Endometrium (tissue), 2 donors: Measurements from ENCODE around the gene CRABP2.
A peak's percentile ranks its signal among the peaks of the same experiment; 100 is the strongest.

Experiments
- FAIRE-seq: peaks from 2 replicates; lab custom pipeline; 2012; peaks lifted over from hg19 to GRCh38; lab: Jason Lieb, UNC
- donor health status: control.
- donor health status: control.

The CRABP2 gene

GRCh38 chr1:156741481-156741983, 36.1 kb upstream of the CRABP2 start:
- FAIRE-seq = no peak

GRCh38 chr1:156740741-156741480, 35.5 kb upstream of the CRABP2 start, which contains the start of gene MRPL24:
Gene MRPL24 (minus strand): TSS chr1:156741088. CDS start chr1:156738704, 2,384 bp downstream.
- FAIRE-seq = peak; percentile 99

- FAIRE-seq = no peak
Observed at GRCh38 chr1:156740237-156740740, 34.9 kb upstream of the CRABP2 start.

- no peak for FAIRE-seq
Observed at GRCh38 chr1:156738916-156739315, 33.5 kb upstream of the CRABP2 start.

- FAIRE-seq = no peak
Observed at GRCh38 chr1:156738407-156738806, 33.0 kb upstream of the CRABP2 start.

GRCh38 chr1:156733989-156734584, 28.7 kb upstream of the CRABP2 start:
- FAIRE-seq = no peak

GRCh38 chr1:156728599-156729462, 23.4 kb upstream of the CRABP2 start, which contains the start of gene ISG20L2:
Gene ISG20L2 (minus strand): TSS chr1:156728766. CDS start chr1:156727652, 1,114 bp downstream.
- FAIRE-seq = no peak

- FAIRE-seq = no peak
Observed at GRCh38 chr1:156727926-156728598, 22.7 kb upstream of the CRABP2 start, which contains the start of gene METTL25B. Gene METTL25B (plus strand): TSS chr1:156728469. CDS start chr1:156729105, 636 bp downstream.

GRCh38 chr1:156727492-156727891, 22.1 kb upstream of the CRABP2 start:
- no peak for FAIRE-seq

GRCh38 chr1:156726549-156727226, 21.3 kb upstream of the CRABP2 start:
- FAIRE-seq = no peak

- no peak for FAIRE-seq
Observed at GRCh38 chr1:156725683-156726280, 20.4 kb upstream of the CRABP2 start.

- FAIRE-seq = no peak
Observed at GRCh38 chr1:156721535-156721934, 16.2 kb upstream of the CRABP2 start.

- FAIRE-seq = no peak
Observed at GRCh38 chr1:156721131-156721530, 15.7 kb upstream of the CRABP2 start.

GRCh38 chr1:156717351-156717750, 12.0 kb upstream of the CRABP2 start:
- no peak for FAIRE-seq

- FAIRE-seq = no peak
Observed at GRCh38 chr1:156714830-156715229, 9.4 kb upstream of the CRABP2 start.

- FAIRE-seq = no peak
Observed at GRCh38 chr1:156712626-156713025, 7.2 kb upstream of the CRABP2 start.

GRCh38 chr1:156711011-156711817, 5.8 kb upstream of the CRABP2 start:
- FAIRE-seq = no peak

GRCh38 chr1:156709757-156710489, 4.5 kb upstream of the CRABP2 start:
- no peak for FAIRE-seq

GRCh38 chr1:156709031-156709430, 3.6 kb upstream of the CRABP2 start:
- no peak for FAIRE-seq
